Activated T-cell treated with anti-CD3 and anti-CD28 coated beads for 24 hours (primary cell): ENCODE data around the gene SSTR3.
A peak's percentile ranks its signal among the peaks of the same experiment; 100 is the strongest.
"Not testable (repeated sequence)": the region's sequence is repeated elsewhere in the genome, so short reads cannot be mapped to it uniquely, and the experiment has no call there.

Experiments
- DNase-seq: peaks from one replicate; pipeline ENCODE4 v3.0.0-alpha.2; 2020; ENCODE audit warnings: low read depth

Gene SSTR3

GRCh38 chr22:37212174-37212906, at the start of gene SSTR3:
SSTR3 (minus strand) TSS chr22:37212477; CDS start chr22:37207803, 4,674 bp downstream.
- DNase-seq: no peak

DNA sequence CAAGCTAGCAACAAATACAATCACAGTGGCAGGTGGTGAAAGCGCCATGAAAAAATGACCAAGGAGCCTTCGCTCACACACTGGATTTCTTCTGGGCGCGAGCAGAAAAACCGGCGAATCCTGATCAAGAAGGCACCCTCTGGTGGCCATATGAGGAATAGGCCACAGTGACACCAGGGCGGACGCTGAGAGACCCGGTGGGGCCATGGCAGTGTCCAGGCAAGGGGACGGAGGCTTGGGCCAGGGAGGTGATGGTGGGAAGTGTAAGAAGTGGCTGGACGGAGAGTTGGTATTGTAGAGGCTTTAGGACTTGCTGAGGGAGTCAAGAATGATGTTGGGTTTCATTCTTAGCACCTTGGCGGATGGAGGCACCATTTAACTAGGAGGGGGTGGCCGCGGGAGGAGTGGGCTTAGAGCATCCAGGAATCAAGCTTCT, 48.6 kb upstream of the SSTR3 start:
- peak; percentile 49 for DNase-seq

GRCh38 chr22:37260155-37260795, 48.0 kb upstream of the SSTR3 start:
- DNase-seq: no peak

DNA sequence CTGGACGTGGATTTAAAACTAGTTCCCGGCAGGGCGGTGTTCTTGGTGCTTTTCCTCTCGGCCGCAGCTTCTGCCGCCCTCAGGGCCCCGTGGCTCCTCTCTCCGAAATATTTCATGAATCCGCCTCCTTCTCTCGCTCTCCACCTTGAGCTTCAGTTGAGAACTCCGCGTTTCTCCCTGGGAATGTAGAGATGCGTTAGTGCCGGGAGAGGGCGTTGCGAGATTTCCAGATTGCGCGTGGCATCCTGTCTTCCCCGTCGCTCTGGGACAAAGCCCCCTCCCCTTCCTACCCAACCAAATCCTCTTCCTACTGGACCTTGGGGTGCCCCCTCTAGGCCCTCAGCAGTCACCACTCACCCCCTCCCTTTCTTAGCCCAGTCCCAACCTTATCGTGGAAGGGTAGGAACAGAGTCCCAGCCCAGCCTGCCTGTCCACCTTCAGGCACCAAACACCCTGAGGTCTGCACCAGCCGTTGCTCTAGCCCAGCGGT, 47.3 kb upstream of the SSTR3 start:
- no peak for DNase-seq

DNA sequence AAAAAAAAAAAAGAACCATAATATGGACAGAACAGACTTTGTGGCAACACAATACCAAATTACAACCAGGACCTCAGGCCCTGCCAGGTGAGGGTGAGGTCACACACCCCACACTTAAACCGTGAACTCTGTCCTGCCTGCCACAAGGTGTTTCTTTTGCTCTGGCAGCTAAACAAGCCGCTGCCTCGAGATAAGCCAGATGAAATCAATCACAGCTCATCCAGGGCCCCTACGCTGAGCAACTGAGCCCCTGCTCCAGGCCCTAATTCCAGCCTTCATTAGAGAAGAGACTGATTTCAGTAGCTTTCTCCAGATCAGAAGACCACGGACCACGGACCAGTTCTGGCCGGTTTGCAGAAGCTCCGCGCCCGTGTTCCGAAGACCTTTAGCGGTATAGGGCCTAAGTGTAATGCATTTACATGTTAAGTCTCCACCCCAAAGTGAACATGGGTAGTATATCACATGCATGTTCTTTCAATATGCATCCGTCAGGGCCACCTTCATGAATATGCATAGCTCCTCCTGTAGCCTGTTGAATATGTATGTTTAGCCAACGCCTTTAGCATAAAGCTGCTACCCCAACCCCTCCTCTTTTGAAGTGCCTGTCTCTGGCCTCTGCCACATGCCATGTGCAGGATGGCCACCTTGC, 46.6 kb upstream of the SSTR3 start:
- DNase-seq: no peak

DNA sequence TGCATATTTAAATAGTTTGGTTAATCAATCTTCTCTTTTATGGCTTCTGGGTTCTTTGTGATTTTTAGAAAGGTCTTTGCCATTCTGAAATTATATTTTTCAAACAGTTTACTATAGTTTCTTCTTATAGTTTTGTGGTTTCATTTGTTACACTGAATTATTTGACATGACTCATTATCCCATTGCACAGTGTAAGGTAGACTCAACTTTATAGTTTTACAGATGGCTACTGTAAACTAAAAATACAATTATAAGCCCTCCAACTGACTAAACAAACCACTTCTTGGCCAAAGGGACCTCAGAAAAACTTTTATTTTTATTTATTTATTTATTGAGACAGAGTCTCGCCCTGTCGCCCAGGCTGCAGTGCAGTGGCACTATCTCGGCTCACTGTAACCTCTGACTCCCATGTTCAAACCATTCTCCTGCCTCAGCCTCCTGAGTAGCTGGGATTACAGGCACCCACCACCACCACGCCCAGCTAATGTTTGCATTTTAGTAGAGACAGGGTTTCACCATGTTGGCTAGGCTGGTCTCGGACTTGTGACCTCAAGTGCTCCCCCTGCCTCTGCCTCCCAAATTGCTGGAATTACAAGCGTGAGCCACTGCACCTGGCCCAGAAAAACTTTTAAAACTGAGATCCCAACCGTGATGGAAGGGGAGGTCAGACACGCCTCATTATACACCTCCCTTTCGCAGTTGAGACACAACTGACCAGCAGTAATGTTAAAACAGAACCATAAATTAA, 45.9 kb upstream of the SSTR3 start:
- DNase-seq: no peak

DNA sequence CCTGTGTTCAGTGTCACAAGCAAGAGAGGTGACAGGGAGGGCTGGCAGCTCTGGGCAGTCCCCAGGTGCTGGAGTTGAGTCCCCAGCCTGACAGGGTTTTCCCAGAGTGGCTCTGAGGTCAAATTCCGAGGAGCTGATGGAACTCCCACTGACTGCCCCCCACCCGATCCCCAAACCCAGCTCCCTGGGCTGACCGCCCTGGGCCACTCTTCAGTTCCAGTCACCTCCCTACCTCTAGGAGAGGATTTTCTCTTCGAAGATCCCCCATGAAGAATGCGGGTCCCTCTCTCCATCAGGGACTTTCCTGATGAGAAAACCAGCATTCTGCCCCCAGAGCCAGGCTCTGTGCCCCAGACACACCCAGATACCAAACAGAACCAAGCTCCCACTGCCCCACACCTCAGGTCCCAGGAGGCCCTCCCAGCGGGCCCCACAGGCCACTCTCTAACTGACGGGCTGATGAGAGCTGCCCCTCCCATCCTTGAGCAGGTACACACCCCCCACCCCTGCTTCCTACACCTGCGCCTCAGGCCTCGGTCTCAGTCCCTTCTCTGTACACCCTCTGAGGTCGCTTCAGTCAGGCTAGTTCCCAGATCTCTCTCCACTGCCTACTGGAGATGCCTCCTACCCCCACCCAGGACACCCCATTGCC, 43.9 kb upstream of the SSTR3 start:
- no peak for DNase-seq

DNA sequence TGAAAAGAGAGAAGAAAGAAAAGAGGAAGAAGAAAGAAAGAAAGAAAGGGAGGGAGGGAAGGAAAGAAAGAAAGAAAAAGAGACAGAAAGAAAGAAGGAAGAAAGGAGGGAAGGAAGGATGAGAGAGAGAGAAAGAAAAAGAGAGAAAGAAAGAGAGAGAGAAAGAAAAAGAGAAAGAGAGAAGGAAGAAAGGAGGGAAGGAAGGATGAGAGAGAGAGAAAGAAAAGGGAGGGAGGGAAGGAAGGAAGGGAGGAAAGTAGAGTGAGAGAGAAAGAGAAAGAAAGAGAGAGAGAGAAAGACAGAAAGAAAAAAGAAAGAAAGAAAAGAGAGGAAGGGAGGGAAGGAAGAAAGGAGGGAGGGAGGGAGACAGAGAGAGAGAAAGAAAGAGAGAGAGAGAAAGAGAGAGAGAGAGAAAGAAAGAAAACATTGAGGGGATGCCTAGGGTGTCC, 43.3 kb upstream of the SSTR3 start:
- DNase-seq: no peak

DNA sequence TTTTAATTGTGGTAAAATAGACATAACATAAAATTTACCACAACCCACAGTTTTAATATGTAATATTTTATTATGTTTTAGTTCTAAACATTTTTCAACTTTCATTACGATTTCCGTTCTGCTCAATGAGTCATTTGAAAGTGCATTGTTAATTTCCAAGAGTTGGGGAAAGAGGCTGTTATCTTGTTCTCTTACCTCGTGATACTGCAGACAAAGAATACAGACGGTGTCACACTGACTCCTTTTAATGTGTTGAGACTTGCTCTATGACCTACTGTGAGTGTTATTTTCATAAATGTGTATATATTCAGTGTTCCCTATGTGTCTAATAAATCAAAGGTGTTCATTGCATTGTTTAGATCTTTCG, 42.6 kb upstream of the SSTR3 start:
- DNase-seq: no peak

DNA sequence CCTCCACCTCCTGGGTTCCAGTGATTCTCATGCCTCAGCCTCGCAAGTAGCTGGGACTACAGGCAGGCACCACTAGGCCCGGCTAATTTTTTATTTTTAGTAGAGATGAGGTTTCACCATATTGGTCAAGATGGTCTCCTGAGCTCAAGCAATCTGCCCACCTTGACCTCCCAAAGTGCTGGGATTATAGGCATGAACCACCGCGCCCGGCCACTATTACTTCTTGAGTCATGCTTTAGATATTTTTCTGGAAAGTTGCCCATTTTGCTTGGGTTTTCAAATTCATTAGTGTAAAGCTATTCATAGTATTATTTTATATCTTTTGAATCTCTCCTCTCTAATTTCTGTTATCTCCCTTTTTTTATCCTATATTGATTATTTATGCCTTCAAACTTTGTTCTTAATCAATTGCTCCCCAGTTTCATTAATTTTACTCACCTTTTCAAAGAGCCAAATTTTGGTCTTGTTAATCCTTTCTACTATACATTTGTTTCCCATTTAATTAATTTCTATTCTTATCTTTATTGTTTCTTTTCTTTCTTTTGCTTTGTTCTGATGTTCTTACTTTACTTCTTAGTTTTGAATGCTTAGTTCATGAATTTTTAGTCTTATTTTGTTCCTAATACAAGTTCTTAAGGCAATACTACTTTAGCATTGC, 42.1 kb upstream of the SSTR3 start:
- DNase-seq: no peak

- DNase-seq: no peak
Observed at GRCh38 chr22:37253126-37253660, 40.9 kb upstream of the SSTR3 start.

DNA sequence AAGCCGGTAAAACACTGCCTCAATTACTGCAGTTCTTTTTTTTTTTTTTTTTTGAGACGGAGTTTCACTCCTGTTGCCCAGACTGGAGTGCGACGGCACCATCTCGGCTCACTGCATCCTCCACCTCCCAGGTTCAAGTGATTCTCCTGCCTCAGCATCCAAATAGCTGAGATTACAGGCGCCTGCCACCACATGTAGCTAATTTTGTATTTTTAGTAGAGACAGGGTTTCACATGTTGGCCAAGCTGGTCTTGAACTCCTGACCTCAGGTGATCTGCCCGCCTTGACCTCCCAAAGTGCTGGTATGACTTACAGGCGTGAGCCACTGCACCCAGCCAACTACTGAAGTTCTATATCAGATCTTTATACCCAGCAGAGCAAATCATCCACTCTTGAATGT, 39.6 kb upstream of the SSTR3 start:
- not testable (repeated sequence) for DNase-seq

DNA sequence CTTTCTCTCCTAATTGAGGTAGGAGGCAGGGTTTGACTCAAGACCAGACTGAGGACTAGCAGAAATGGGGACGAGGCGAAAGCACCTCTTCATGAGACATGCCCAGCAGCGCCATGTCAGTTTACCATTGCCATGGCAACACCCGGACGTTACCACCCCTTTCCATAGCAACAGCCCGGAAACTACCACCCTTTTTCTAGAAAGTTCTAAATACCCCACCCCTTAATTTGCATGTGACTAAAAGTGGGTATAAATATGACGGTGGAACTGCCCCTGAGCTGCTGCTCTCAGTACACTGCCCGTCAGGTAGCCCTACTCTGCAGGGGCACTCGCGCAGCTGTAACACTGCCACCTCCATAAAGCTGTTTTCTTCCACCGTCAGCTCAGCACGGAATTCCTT, 37.7 kb upstream of the SSTR3 start:
- no peak for DNase-seq

DNA sequence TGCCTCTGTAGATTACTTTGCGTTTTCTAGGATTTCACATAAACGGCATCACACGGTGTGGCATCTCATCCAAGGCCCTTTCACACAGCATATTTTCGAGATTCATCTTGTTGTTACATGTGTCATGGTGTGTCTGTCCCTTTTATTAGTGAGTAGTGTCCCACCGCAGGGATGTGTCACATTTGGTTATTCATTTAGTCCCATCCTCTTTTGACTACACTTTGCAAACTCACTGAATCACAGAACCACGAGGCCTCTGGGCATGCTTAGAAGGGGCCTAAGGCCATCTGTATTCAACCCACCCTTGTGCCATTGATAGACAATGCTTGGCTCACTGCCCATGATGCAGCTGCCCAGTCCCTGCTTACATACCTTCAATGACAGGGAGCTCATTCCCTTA, 36.0 kb upstream of the SSTR3 start:
- no peak for DNase-seq

GRCh38 chr22:37245740-37246139, 33.5 kb upstream of the SSTR3 start:
- DNase-seq: no peak

GRCh38 chr22:37244922-37245722, 32.8 kb upstream of the SSTR3 start:
- no peak for DNase-seq

GRCh38 chr22:37244114-37244921, 32.0 kb upstream of the SSTR3 start, which contains the start of gene RAC2:
RAC2 (minus strand) TSS chr22:37244269; CDS start chr22:37244148, 121 bp downstream.
- peak; percentile 86 for DNase-seq

DNA sequence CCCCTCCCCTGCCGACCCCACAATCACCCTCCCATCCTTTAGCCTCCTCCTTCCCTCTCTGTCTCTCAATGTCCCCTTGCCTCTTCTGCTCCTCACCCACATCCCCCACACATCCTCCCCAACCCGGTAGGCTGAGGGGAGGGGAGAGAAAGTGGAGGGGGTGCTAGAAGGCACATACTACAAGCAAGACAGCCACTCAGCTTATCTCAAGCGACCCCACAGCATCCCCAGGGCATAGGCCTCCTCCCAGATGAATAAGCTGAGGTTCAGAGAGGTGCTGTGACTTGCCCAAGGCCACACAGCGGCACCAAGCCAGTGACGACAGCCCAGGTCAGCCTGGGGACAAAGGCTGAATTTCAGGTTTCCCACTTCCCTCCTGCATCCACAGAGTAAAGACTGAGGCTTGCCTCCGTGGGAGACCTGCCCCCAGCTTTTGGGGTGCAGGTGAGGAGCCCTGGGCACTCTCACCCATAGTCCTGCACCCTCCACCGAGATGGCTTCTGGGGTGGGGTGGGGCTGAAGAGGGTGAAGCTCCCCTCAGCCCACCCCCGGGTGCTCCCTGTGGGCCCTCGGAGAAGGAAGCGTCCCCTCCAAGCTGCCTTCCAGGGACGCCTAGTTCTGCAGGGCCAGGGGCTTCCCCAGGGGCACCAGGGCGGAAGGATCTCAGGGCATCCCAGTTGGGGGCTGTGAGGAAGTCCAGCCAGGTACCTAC, 31.3 kb upstream of the SSTR3 start:
- no peak for DNase-seq
